OCI-LY3 (cell line): Measurements from ENCODE around the gene RING1.

Source experiments
- CTCF ChIP-seq: fragments of 200-600, 300-600 bp; sonication (generic); IDR thresholded peaks from 2 replicates; pipeline ENCODE4 v1.5.1; 2014; ENCODE audit warnings: antibody characterized with exemption, low read length, low read depth
- EZH2phosphoT487 ChIP-seq: fragments of 200-600 bp; shearing (Covaris generic); IDR thresholded peaks from 2 replicates; pipeline ENCODE4 v1.6.1; 2018; ENCODE audit warnings: antibody characterized with exemption, mixed run types, low read depth

- TF ChIP-seq CTCF (peak; percentile 68), EZH2phosphoT487 (no peak)
Observed at GRCh38 chr6:33247977-33248642, 39.8 kb downstream of the RING1 start.
